ENCODE measurements around the gene DYNC1LI1. TPM values are rescaled to one million over a fixed set of nuclear protein-coding genes. Genes with fewer than 3 reads are reported as not detected.

The DYNC1LI1 gene
- polyA plus RNA-seq, 1 experiment: 53.4 TPM

GRCh38 chr3:32484436-32484835 is 86.2 kb downstream of the DYNC1LI1 start:
- no peaks in the 10 kb centered on the region for H3K27me3 ChIP-seq (ENCODE audit: control insufficient read depth, insufficient read depth, low read length)
- CTCF ChIA-PET: interaction anchor here (1.6 kb wide), 1 partner anchor 16 kb away, joined by 10 read pairs; no protein-coding TSS in a partner anchor
- H3K9me3 ChIP-seq (ENCODE audit: control insufficient read depth, insufficient read depth, low read length): no peaks in the 10 kb centered on the region
- no peak overlapping the region for H3K4me3 ChIP-seq (ENCODE audit: low read depth, low read length)
- no peak for DNase-seq (ENCODE audit: low read depth, low spot score)
- TF ChIP-seq, protein P1, sequence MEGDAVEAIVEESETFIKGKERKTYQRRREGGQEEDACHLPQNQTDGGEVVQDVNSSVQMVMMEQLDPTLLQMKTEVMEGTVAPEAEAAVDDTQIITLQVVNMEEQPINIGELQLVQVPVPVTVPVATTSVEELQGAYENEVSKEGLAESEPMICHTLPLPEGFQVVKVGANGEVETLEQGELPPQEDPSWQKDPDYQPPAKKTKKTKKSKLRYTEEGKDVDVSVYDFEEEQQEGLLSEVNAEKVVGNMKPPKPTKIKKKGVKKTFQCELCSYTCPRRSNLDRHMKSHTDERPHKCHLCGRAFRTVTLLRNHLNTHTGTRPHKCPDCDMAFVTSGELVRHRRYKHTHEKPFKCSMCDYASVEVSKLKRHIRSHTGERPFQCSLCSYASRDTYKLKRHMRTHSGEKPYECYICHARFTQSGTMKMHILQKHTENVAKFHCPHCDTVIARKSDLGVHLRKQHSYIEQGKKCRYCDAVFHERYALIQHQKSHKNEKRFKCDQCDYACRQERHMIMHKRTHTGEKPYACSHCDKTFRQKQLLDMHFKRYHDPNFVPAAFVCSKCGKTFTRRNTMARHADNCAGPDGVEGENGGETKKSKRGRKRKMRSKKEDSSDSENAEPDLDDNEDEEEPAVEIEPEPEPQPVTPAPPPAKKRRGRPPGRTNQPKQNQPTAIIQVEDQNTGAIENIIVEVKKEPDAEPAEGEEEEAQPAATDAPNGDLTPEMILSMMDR (IDR thresholded peaks at IDR 0.05; ENCODE audit: low read depth, low read length): no peak
- POLR2A ChIA-PET: no interaction called here
- H3K27ac ChIP-seq (ENCODE audit: low read depth, low read length): no peak overlapping the region

GRCh38 chr3:32483772-32484171 is 86.9 kb downstream of the DYNC1LI1 start:
- DNase-seq (ENCODE audit: low read depth, low spot score): no peak
- no peaks in the 10 kb centered on the region for H3K9me3 ChIP-seq (ENCODE audit: control insufficient read depth, insufficient read depth, low read length)
- no peak overlapping the region for H3K4me3 ChIP-seq (ENCODE audit: low read depth, low read length)
- H3K27me3 ChIP-seq (ENCODE audit: control insufficient read depth, insufficient read depth, low read length): no peaks in the 10 kb centered on the region
- CTCF ChIA-PET: interaction anchor here (4.6 kb wide), 1 partner anchor 15 kb away, joined by 30 read pairs; no protein-coding TSS in a partner anchor
- no peak overlapping the region for H3K27ac ChIP-seq (ENCODE audit: low read depth, low read length)
- TF ChIP-seq, protein P1 (IDR thresholded peaks at IDR 0.05; ENCODE audit: low read depth, low read length): no peak
- POLR2A ChIA-PET: no interaction called here

DNA sequence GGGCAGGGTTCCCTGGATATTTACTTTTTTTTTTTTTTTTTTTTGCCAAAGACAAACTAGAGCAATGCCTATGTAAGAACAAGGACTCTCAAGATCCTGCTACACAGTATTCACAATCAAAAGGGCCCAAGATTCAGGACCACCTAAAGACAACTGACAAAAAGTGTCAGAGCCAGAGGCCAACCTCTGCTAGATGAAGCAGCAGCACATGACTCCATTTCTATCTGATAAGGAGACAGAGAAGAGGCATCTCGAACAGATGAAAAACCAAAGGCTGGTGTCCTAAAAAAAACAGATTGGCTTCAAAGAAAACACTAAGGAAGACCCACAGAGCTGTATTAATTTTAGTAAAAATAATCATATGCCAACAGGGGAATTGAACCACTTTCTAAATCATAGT is 88.0 kb downstream of the DYNC1LI1 start:
- CTCF ChIA-PET: interaction anchor here (0.6 to 4.6 kb wide), 2 partner anchors 14 to 1461 kb away, joined by 3 to 30 read pairs; no protein-coding TSS in a partner anchor
- Histone ChIP-seq H3K4me3 (ENCODE audit: low read depth, low read length) (no peak overlapping the region), H3K27ac (ENCODE audit: low read depth, low read length) (no peak overlapping the region), H3K9me3 (ENCODE audit: control insufficient read depth, insufficient read depth, low read length) (no peaks in the 10 kb centered on the region), H3K27me3 (ENCODE audit: control insufficient read depth, insufficient read depth, low read length) (no peaks in the 10 kb centered on the region)
- TF ChIP-seq, protein P1 (IDR thresholded peaks at IDR 0.05; ENCODE audit: low read depth, low read length): no peak
- POLR2A ChIA-PET: no interaction called here
- DNase-seq (ENCODE audit: low read depth, low spot score): no peak

DNA sequence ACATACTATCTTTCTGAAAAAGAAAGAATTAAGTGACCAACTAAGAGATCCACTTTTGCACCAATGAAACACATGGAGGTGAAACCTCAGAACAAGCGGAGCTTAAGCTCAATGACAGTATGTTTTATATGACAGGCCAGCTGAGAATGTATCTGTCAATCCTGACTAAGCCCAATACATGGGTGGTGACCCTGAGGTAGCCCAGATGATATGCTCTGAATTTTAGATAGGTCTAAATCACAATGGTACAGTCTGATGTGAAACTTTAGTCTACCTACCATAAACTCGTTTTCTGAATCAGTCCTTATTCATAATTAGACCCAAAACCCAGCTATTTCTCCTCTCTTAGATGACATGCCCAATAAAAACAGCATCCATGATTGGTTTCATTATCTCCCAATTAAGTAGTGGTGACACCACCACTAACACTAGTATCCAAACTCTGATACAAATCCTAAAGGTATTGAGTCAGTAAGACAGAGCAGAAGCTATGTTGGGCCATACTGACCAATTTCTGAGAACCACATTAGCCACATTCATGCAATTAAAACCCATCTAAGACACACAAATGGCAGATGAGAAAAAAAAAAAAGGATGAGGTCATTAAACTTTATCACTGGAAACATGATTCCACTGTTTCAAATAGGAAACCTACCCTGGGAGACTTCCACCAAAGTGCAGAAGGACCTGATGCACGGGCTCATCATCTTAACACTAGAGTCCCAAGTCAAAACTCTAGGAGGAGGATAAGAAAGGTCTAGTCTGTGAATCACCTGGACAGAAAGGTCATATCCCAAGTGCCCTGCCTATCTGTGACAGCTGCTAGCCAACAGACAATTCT is 88.6 kb downstream of the DYNC1LI1 start:
- Histone ChIP-seq H3K4me3 (ENCODE audit: low read depth, low read length) (no peak overlapping the region), H3K27ac (ENCODE audit: low read depth, low read length) (no peak overlapping the region), H3K9me3 (ENCODE audit: control insufficient read depth, insufficient read depth, low read length) (no peaks in the 10 kb centered on the region), H3K27me3 (ENCODE audit: control insufficient read depth, insufficient read depth, low read length) (no peaks in the 10 kb centered on the region)
- TF ChIP-seq, protein P1 (IDR thresholded peaks at IDR 0.05; ENCODE audit: low read depth, low read length): no peak
- ChIA-PET POLR2A (no interaction called here), CTCF (interaction anchor here (0.6 to 4.6 kb wide), 2 partner anchors 14 to 1460 kb away, joined by 3 to 30 read pairs; no protein-coding TSS in a partner anchor)
- DNase-seq (ENCODE audit: low read depth, low spot score): no peak

- TF ChIP-seq, protein P1 (IDR thresholded peaks at IDR 0.05; ENCODE audit: low read depth, low read length): no peak
- no peak overlapping the region for H3K4me3 ChIP-seq (ENCODE audit: low read depth, low read length)
- ChIA-PET POLR2A (no interaction called here), CTCF (interaction anchor here (0.6 to 4.6 kb wide), 2 partner anchors 12 to 29 kb away, joined by 3 to 30 read pairs; no protein-coding TSS in a partner anchor)
- no peak overlapping the region for H3K27ac ChIP-seq (ENCODE audit: low read depth, low read length)
- DNase-seq (ENCODE audit: low read depth, low spot score): no peak
- H3K9me3 ChIP-seq (ENCODE audit: control insufficient read depth, insufficient read depth, low read length): no peaks in the 10 kb centered on the region
- no peaks in the 10 kb centered on the region for H3K27me3 ChIP-seq (ENCODE audit: control insufficient read depth, insufficient read depth, low read length)
Measured at GRCh38 chr3:32480604-32481003, 90.1 kb downstream of the DYNC1LI1 start.

Measured in AG04450 (cell line).